Measurements from ENCODE around the gene UNC13B. TPM values are rescaled to one million over a fixed set of nuclear protein-coding genes. Genes with fewer than 3 reads are reported as not detected.

UNC13B gene
- total and polyA plus RNA-seq, 2 donors (not counting 3 experiments of a cell fraction or from before 2014, with no cell fraction given) = 30.1 to 46.2 TPM

DNA sequence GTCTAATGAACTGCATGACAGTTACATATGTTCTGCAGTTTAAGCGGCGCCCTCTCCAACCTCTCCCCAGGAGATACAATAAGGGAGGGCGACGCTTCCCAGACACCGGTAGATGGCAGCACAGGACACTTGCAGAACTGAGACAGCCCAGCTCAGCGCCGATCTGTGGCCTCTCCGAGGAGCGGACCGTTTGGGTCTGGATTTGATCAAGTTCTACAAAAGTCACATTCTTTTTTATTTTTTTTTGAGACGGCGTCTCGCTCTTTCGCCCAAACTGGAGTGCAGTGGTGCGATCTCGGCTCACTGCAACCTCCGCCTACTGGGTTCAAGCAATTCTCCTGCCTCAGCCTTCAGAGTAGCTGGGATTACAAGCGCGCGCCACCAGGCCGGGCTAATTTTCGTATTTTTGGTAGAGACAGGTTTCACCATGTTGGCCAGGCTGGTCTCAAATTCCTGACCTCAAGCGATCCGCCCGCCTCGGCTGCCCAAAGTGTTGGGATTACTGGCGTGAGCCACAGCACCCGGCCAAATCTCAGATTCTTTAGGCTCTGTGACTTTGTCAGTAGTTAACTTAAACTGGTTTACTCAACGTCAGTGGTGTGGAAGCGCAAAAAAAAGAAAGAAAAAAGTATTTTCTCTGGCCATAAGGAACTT is 44.8 kb upstream of the UNC13B start:
- Histone ChIP-seq H3K9me3 (replicated peaks; ENCODE audit: control insufficient read depth, insufficient read depth, low read length) (no peaks in the 10 kb centered on the region), H3K9ac (replicated peaks; ENCODE audit: extremely low read depth, insufficient read depth, low read length) (no peak overlapping the region), H3K79me2 (ENCODE audit: control insufficient read depth, insufficient read depth, low read length) (peaks cover 6% of the 10 kb centered on the region), H3K36me3 (ENCODE audit: control insufficient read depth in 2 of 2, extremely low read depth in 1 of 2, insufficient read depth in 2 of 2, low read length in 2 of 2) (no peaks in the 10 kb centered on the region), H2AFZ (ENCODE audit: low read depth, low read length) (peak overlapping the region; percentile 83), H3K27me3 (ENCODE audit: control insufficient read depth in 2 of 2, insufficient read depth in 2 of 2, low read length in 2 of 2) (no peaks in the 10 kb centered on the region), H3K4me1 (ENCODE audit: control insufficient read depth, extremely low read depth, insufficient read depth, low read length) (peaks cover 31% of the 10 kb centered on the region), H3K27ac (ENCODE audit: insufficient read depth, low read depth, low read length) (no peak overlapping the region), H3K9me1 (replicated peaks; ENCODE audit: control insufficient read depth, extremely low read depth, insufficient read depth, low read length) (no peaks in the 10 kb centered on the region), H3K4me3 (replicated peaks in 1 of 3; ENCODE audit: insufficient read depth in 1 of 3, low read depth in 1 of 3, low read length in 3 of 3) (peak overlapping the region in 2 of 3 experiments; percentile 53 to 67), H4K20me1 (replicated peaks; ENCODE audit: control insufficient read depth, extremely low read depth, insufficient read depth, low read length) (no peaks in the 10 kb centered on the region), H3K4me2 (ENCODE audit: insufficient read depth, low read length) (peak overlapping the region; percentile 85)
- TF ChIP-seq GATA2 (IDR thresholded peaks at IDR 0.05; ENCODE audit: insufficient read depth, insufficient read length, low read depth, low read length) = no peak
- TF ChIP-seq, protein P1, sequence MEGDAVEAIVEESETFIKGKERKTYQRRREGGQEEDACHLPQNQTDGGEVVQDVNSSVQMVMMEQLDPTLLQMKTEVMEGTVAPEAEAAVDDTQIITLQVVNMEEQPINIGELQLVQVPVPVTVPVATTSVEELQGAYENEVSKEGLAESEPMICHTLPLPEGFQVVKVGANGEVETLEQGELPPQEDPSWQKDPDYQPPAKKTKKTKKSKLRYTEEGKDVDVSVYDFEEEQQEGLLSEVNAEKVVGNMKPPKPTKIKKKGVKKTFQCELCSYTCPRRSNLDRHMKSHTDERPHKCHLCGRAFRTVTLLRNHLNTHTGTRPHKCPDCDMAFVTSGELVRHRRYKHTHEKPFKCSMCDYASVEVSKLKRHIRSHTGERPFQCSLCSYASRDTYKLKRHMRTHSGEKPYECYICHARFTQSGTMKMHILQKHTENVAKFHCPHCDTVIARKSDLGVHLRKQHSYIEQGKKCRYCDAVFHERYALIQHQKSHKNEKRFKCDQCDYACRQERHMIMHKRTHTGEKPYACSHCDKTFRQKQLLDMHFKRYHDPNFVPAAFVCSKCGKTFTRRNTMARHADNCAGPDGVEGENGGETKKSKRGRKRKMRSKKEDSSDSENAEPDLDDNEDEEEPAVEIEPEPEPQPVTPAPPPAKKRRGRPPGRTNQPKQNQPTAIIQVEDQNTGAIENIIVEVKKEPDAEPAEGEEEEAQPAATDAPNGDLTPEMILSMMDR (IDR thresholded peaks at IDR 0.05; ENCODE audit: extremely low read depth in 1 of 2, insufficient read depth in 1 of 2, low read depth in 1 of 2, low read length in 2 of 2) = peak; percentile 92
- TF ChIP-seq MAX (IDR thresholded peaks at IDR 0.05; ENCODE audit: insufficient read depth, insufficient read length) = no peak
- TF ChIP-seq EZH2 (IDR thresholded peaks at IDR 0.05; ENCODE audit: borderline replicate concordance, low read depth, low read length, severe bottlenecking) = no peak
- no peak for TF ChIP-seq POLR2A (IDR thresholded peaks at IDR 0.05; ENCODE audit: low read depth, low read length)
- no peak for TF ChIP-seq POLR2AphosphoS5 (IDR thresholded peaks at IDR 0.05; ENCODE audit: insufficient read depth, low read depth, low read length)
- TF ChIP-seq FOS (IDR thresholded peaks at IDR 0.05; ENCODE audit: borderline replicate concordance, insufficient read depth, low read length) = no peak
- BruUV-seq (replicated peaks) = no TSS peak
- FAIRE-seq (peak; percentile 99), DNase-seq (ENCODE audit: low read depth, low spot score) (peak; percentile 88)
- ChIA-PET CTCF (interaction anchor here (0.6 to 4.6 kb wide), 34 partner anchors 13 to 447 kb away, joined by 3 to 109 read pairs (median 4); partner anchors contain the start of gene UNC13B), POLR2A (no interaction called here)
- dilution Hi-C loops (cut with MboI; ENCODE audit: extremely low pct_ligation_motif_present, low sequenced_read_pairs) (no loop called here), intact Hi-C loops (cut with micrococcal nuclease) (loop anchor here (1.0 to 2.0 kb wide), 7 partner anchors 45 to 437 kb away; partner anchors contain the start of genes DNAJB5 and UNC13B)

Data from endothelial cell of umbilical vein (primary cell).